Lung (tissue), 12 donors: ENCODE data around the gene GP9. TPM values are rescaled to one million over a fixed set of nuclear protein-coding genes. Genes with fewer than 3 reads are reported as not detected.

Experiments
- ATAC-seq: fragments of 200-7000 bp; cut with Tn5 transposase; one replicate; pipeline ENCODE4 v1.9.1; 2020; ENCODE audit warnings: moderate number of reproducible peaks; ENCODE audit not compliant: insufficient read depth, low FRiP score
- DNase-seq, 3 donors: peaks; one replicate each; pipeline ENCODE4 v3.0.0-alpha.2; 2013 to 2017
- H3K27ac ChIP-seq, 2 donors: one replicate each; pipeline ENCODE4 v1.5.1; 2013; ENCODE audit warnings: mild to moderate bottlenecking in 2 of 2, moderate library complexity in 2 of 2, control low read depth in 1 of 2, inconsistent platforms in 1 of 2, low read depth in 1 of 2, low read length in 1 of 2
- H3K27me3 ChIP-seq, 3 donors: one replicate each; pipeline ENCODE4 v1.5.1; 2013; ENCODE audit warnings: low read length in 2 of 3; ENCODE audit not compliant: control insufficient read depth in 3 of 3, insufficient read depth in 3 of 3
- H3K36me3 ChIP-seq, 4 donors: one replicate each; pipeline ENCODE4 v1.5.1; 2013; ENCODE audit warnings: low read length in 4 of 4, mild to moderate bottlenecking in 1 of 4, moderate library complexity in 1 of 4; ENCODE audit not compliant: control insufficient read depth in 4 of 4, insufficient read depth in 4 of 4
- H3K4me1 ChIP-seq, 5 donors: one replicate each; pipeline ENCODE4 v1.5.1; 2013; ENCODE audit warnings: low read length in 5 of 5, mild to moderate bottlenecking in 2 of 5, moderate library complexity in 1 of 5; ENCODE audit not compliant: control insufficient read depth in 5 of 5, insufficient read depth in 5 of 5
- H3K4me3 ChIP-seq: one replicate; pipeline ENCODE4 v1.5.1; 2013; ENCODE audit warnings: mild to moderate bottlenecking, control low read depth, moderate library complexity
- H3K9ac ChIP-seq, 2 donors: one replicate each; pipeline ENCODE4 v1.5.1; 2013; ENCODE audit warnings: low read length in 2 of 2, control low read depth in 1 of 2; ENCODE audit not compliant: insufficient read depth in 1 of 2
- H3K9me3 ChIP-seq, 4 donors: one replicate each; pipeline ENCODE4 v1.5.1; 2013; ENCODE audit warnings: low read length in 3 of 4, mild to moderate bottlenecking in 1 of 4, moderate library complexity in 1 of 4; ENCODE audit not compliant: control insufficient read depth in 4 of 4, insufficient read depth in 3 of 4
- CTCF ChIP-seq: IDR thresholded peaks from 2 replicates; pipeline ENCODE4 v1.5.1; 2012; ENCODE audit warnings: mild to moderate bottlenecking; ENCODE audit errors: control extremely low read depth, extremely low read depth
- WGBS, 2 donors: extraction: QIAGEN DNeasy Blood & Tissue Kit; methylation state at CpG; one replicate each; pipeline ENCODE4 v1.1.7; 2013; 5-methylcytosine and 5-hydroxymethylcytosine counted together
- polyA plus RNA-seq, 2 donors: library from polyadenylated mRNA; stranded (reverse); fragments of 200-250 nt; gene quantifications; one replicate each; pipeline ENCODE4 v1.2.1, GENCODE V29; 2013
- total RNA-seq, 2 donors: library from RNA; depleted of rRNA in 1 of 2; stranded (reverse); fragments of >200 nt in 1 of 2; gene quantifications; one replicate each; pipeline ENCODE4 v1.2.1, GENCODE V29; 2014 to 2021
- donor health status: control.
- donor health status: control.
- donor health status: Bipolar disorder and iron deficiency.
- donor health status: healthy.
- donor health status: DM: yes; HTN: yes; CAD: no.

The GP9 gene
- total and polyA plus RNA-seq, 4 donors = 0.40 to 6.2 (median 2.2) TPM

- H3K27ac ChIP-seq = no peak overlapping the region
- peaks cover 0 to 12% (median 2%) of the 10 kb centered on the region in 4 donors for H3K36me3 ChIP-seq
- DNase-seq = peak in 1 of 3 donors; percentile 4
- no peaks in the 10 kb centered on the region for H3K9me3 ChIP-seq
- H3K9ac ChIP-seq = no peak overlapping the region
- no peak overlapping the region for H3K4me3 ChIP-seq
- no peak for ATAC-seq
- no peaks in the 10 kb centered on the region for H3K27me3 ChIP-seq
- WGBS, 2 donors = 85 to 91% methylated on average over 12 of the region's 12 CpGs
- H3K4me1 ChIP-seq = peaks cover 0 to 6% (median 0%) of the 10 kb centered on the region in 5 donors
- no peak for TF ChIP-seq CTCF
Observed at GRCh38 chr3:129033633-129034321, 26.8 kb upstream of the GP9 start.

- TF ChIP-seq CTCF = no peak
- peak in 1 of 3 donors; percentile 8 for DNase-seq
- WGBS, 2 donors = 78 to 80% methylated on average over 6 of the region's 6 CpGs
- Histone ChIP-seq H3K4me1 (peaks cover 0 to 6% (median 0%) of the 10 kb centered on the region in 5 donors), H3K9ac (no peak overlapping the region), H3K36me3 (peaks cover 0 to 12% (median 2%) of the 10 kb centered on the region in 4 donors), H3K9me3 (no peaks in the 10 kb centered on the region), H3K27ac (no peak overlapping the region), H3K27me3 (no peaks in the 10 kb centered on the region), H3K4me3 (no peak overlapping the region)
- ATAC-seq = no peak
Observed at GRCh38 chr3:129034642-129035041, 25.9 kb upstream of the GP9 start.

- peaks cover 0 to 8% (median 0%) of the 10 kb centered on the region in 5 donors for H3K4me1 ChIP-seq
- WGBS, 2 donors = 75 to 81% methylated on average over 11 of the region's 11 CpGs
- DNase-seq (no peak), ATAC-seq (no peak)
- H3K36me3 ChIP-seq = peaks cover 0 to 19% (median 2%) of the 10 kb centered on the region in 4 donors
- H3K9ac ChIP-seq = no peak overlapping the region
- no peak overlapping the region for H3K27ac ChIP-seq
- no peaks in the 10 kb centered on the region for H3K27me3 ChIP-seq
- H3K4me3 ChIP-seq = no peak overlapping the region
- no peaks in the 10 kb centered on the region for H3K9me3 ChIP-seq
- no peak for TF ChIP-seq CTCF
Observed at GRCh38 chr3:129035360-129036221, 25.0 kb upstream of the GP9 start.
